ENCODE data around the gene SORCS1.

GRCh38 chr10:107159871-107160270, 4.6 kb downstream of the SORCS1 start:
- TF ChIP-seq POLR2AphosphoS5 (IDR thresholded peaks at IDR 0.05; ENCODE audit: borderline replicate concordance, low read depth, low read length) (no peak), EZH2 (IDR thresholded peaks at IDR 0.05) (no peak), FOXP2 (optimal IDR thresholded peaks at IDR 0.05; ENCODE audit: control extremely low read depth, extremely low read length, insufficient read depth) (no peak)
